K562 (cell line): ENCODE measurements around the gene FCHO2. TPM values are rescaled to one million over a fixed set of nuclear protein-coding genes. Genes with fewer than 3 reads are reported as not detected.

ENCODE experiments used
- ATAC-seq: fragments of 200-7000 bp; cut with Tn5 transposase; 3 replicates; pipeline ENCODE4 v1.9.1; 2020; ENCODE audit warnings: moderate library complexity
- BruUV-seq: library from RNA; stranded (reverse); fragments of 400-500 nt; replicated peaks from 2 replicates; lab custom pipeline; 2021; lab: Mats Ljungman, UMichigan
- CTCF ChIA-PET: fragments of 300-600 bp; formaldehyde crosslinking; extraction: SDS; loops from one replicate; lab custom pipeline; 2021; ENCODE audit warnings: low intra/inter-chr PET ratio; lab: Yijun Ruan, JAX
- POLR2A ChIA-PET: fragments of 300-600, 350-650 bp; sonication (Branson Sonifier 250); formaldehyde crosslinking; extraction: SDS; loops from one replicate; lab custom pipeline; 2021; ENCODE audit warnings: antibody characterized with exemption, inconsistent platforms; lab: Yijun Ruan, JAX
- DNase-seq, 4 experiments: peaks; one replicate each; pipeline versions ENCODE4 v3.0.0 to v3.0.0-alpha.2; 2011 to 2018; ENCODE audit warnings: low spot score in 3 of 4, mixed read lengths in 3 of 4; ENCODE audit errors: extremely low read depth in 1 of 4
- FAIRE-seq: peaks from 2 replicates; lab custom pipeline; 2011; peaks lifted over from hg19 to GRCh38; lab: Jason Lieb, UNC
- H2AFZ ChIP-seq: 2 replicates; pipeline ENCODE4 v1.6.0; 2011; ENCODE audit warnings: low read depth, low read length, control low read depth, inconsistent platforms
- H3K27ac ChIP-seq: fragments of 200-600 bp; 3 replicates; pipeline ENCODE4 v1.8.0; 2011; ENCODE audit warnings: low read depth, mild to moderate bottlenecking, control low read depth, inconsistent platforms, low read length, moderate library complexity, mixed read lengths; ENCODE audit errors: extremely low read depth
- H3K27me3 ChIP-seq, 2 experiments: fragments of 300-600 bp in 1 of 2; 2 replicates in 1 of 2; 3 replicates in 1 of 2; pipeline versions ENCODE4 v1.6.0 to v1.8.0; 2011; ENCODE audit warnings: inconsistent platforms in 2 of 2, low read length in 2 of 2, mild to moderate bottlenecking in 1 of 2, mixed read lengths in 1 of 2, moderate library complexity in 1 of 2; ENCODE audit not compliant: control insufficient read depth in 2 of 2, insufficient read depth in 2 of 2
- H3K36me3 ChIP-seq: fragments of 300-600 bp; 3 replicates; pipeline ENCODE4 v1.8.0; 2011; ENCODE audit warnings: mild to moderate bottlenecking, low read length, inconsistent platforms; ENCODE audit not compliant: control insufficient read depth, insufficient read depth
- H3K4me1 ChIP-seq, 2 experiments: fragments of 200-600 bp in 1 of 2; replicated peaks in 1 of 2; 2 replicates in 1 of 2; 3 replicates in 1 of 2; pipeline versions ENCODE4 v1.5.1 to v1.8.0; 2011; ENCODE audit warnings: inconsistent platforms in 2 of 2, low read length in 2 of 2, mild to moderate bottlenecking in 1 of 2, mixed read lengths in 1 of 2, moderate library complexity in 1 of 2; ENCODE audit not compliant: control insufficient read depth in 2 of 2, insufficient read depth in 2 of 2
- H3K4me2 ChIP-seq: 2 replicates; pipeline ENCODE4 v1.6.1; 2011; ENCODE audit warnings: low read length, control low read depth, inconsistent platforms, mixed read lengths; ENCODE audit not compliant: insufficient read depth
- H3K4me3 ChIP-seq: fragments of 200-600 bp; sonication (generic), shearing (Covaris generic); 2 replicates; pipeline ENCODE4 v1.5.1; 2016; ENCODE audit warnings: control low read depth, inconsistent platforms
- H3K79me2 ChIP-seq: fragments of 200-600 bp; 3 replicates; pipeline ENCODE4 v1.8.0; 2011; ENCODE audit warnings: low read length, inconsistent platforms; ENCODE audit not compliant: control insufficient read depth, insufficient read depth
- H3K9ac ChIP-seq, 2 experiments: 2 replicates each; pipeline versions ENCODE4 v1.6.0 to v1.6.1; 2011; ENCODE audit warnings: low read depth in 2 of 2, low read length in 2 of 2, control low read depth in 1 of 2, inconsistent platforms in 1 of 2, mild to moderate bottlenecking in 1 of 2, mixed read lengths in 1 of 2; ENCODE audit not compliant: insufficient read depth in 1 of 2
- H3K9me1 ChIP-seq: one replicate; pipeline ENCODE4 v1.6.0; 2011; ENCODE audit warnings: inconsistent platforms, mild to moderate bottlenecking, low read length, moderate library complexity; ENCODE audit not compliant: control insufficient read depth, insufficient read depth
- H3K9me3 ChIP-seq: replicated peaks from 2 replicates; pipeline ENCODE4 v1.5.1; 2011; ENCODE audit warnings: low read depth, low read length, inconsistent platforms; ENCODE audit not compliant: control insufficient read depth, insufficient read depth
- H4K20me1 ChIP-seq: replicated peaks from 2 replicates; pipeline ENCODE4 v1.6.1; 2011; ENCODE audit warnings: low read length, inconsistent platforms, mixed read lengths; ENCODE audit not compliant: control insufficient read depth, insufficient read depth
- ATF2 ChIP-seq: sonication (generic); formaldehyde crosslinking; IDR thresholded peaks from 2 replicates; pipeline ENCODE4 v1.8.1; 2022; ENCODE audit warnings: missing genetic modification reagents
- CCNT2 ChIP-seq: IDR thresholded peaks from 2 replicates; pipeline ENCODE4 v1.6.1; 2011; ENCODE audit warnings: borderline replicate concordance, low read depth, mild to moderate bottlenecking, moderate library complexity, mixed read lengths, low read length; ENCODE audit not compliant: insufficient read length; ENCODE audit errors: extremely low read depth
- ETS1 ChIP-seq: conservative IDR thresholded peaks from 2 replicates; pipeline ENCODE4 v1.6.1; 2011; ENCODE audit warnings: low read depth, mild to moderate bottlenecking, low read length; ENCODE audit not compliant: control insufficient read depth
- FOXK2 ChIP-seq, 2 experiments: fragments of 450-650 bp; IDR thresholded peaks in 1 of 2; conservative IDR thresholded peaks in 1 of 2; 2 replicates each; pipeline ENCODE4 v1.6.1; 2016; ENCODE audit warnings: low read depth in 2 of 2, mild to moderate bottlenecking in 1 of 2
- RCOR1 ChIP-seq, 2 experiments: IDR thresholded peaks; 2 replicates each; pipeline ENCODE4 v1.6.1; 2012; ENCODE audit warnings: low read depth in 2 of 2, low read length in 2 of 2, borderline replicate concordance in 1 of 2, improper control_type of control experiment in 1 of 2
- SIN3B ChIP-seq: fragments of 450-650 bp; IDR thresholded peaks from 2 replicates; pipeline ENCODE4 v1.6.1; 2017; ENCODE audit warnings: low read depth, mild to moderate bottlenecking, moderate library complexity
- SMAD4 ChIP-seq: fragments of 250-450 bp; sonication (Bioruptor Pico); conservative IDR thresholded peaks from 2 replicates; pipeline ENCODE4 v1.8.0; 2021; ENCODE audit warnings: inconsistent platforms, mild to moderate bottlenecking, moderate library complexity
- TRIM28 ChIP-seq: fragments of 450-650 bp; IDR thresholded peaks from 2 replicates; pipeline ENCODE4 v1.6.1; 2017
- ZNF184 ChIP-seq: sonication (generic); formaldehyde crosslinking; IDR thresholded peaks from 2 replicates; pipeline ENCODE4 v1.5.0; 2020; ENCODE audit warnings: missing genetic modification reagents
- ZNF24 ChIP-seq: fragments of 450-650 bp; IDR thresholded peaks from 2 replicates; pipeline ENCODE4 v1.6.1; 2016
- WGBS: fragments of 100-300 bp; shearing (Covaris generic); methylation state at CpG from one replicate; pipeline ENCODE4 v1.1.6; 2016; ENCODE audit warnings: low coverage, mixed read lengths; ENCODE audit not compliant: insufficient coverage; ENCODE audit errors: missing lambda C conversion rate; 5-methylcytosine and 5-hydroxymethylcytosine counted together
- in situ Hi-C: fragments of 300-500 bp; cut with MboI; formaldehyde crosslinking; loops from 4 replicates; pipeline ENCODE4 v1.15.0; 2018; ENCODE audit warnings: inconsistent platforms, mixed read lengths
- intact Hi-C: fragments of 100-400 bp; cut with micrococcal nuclease; formaldehyde crosslinking; loops from 2 replicates; pipeline ENCODE4 v1.14.2; 2022
- polyA plus RNA-seq, 8 experiments: library from polyadenylated mRNA; depleted of rRNA in 4 of 8; stranded (reverse) in 5 of 8; unstranded in 3 of 8; fragments of >200 nt; fragmentation: Nextera tagmentation in 2 of 8; fragmentation: Illumina TruSeq in 1 of 8; extraction: Ambion mirVana in 2 of 8; extraction: Trizol in 1 of 8; gene quantifications; 2 replicates each; pipeline versions ENCODE4 v1.2.1 to v1.2.3, GENCODE V29; 2011 to 2014; ENCODE audit warnings: inconsistent platforms in 1 of 8, missing spikeins in 1 of 8
- total RNA-seq, 7 experiments: library from RNA; depleted of rRNA in 6 of 7; stranded (reverse); fragments of >200 nt in 6 of 7; fragmentation: Illumina TruSeq in 2 of 7; extraction: Trizol in 2 of 7; gene quantifications; 2 replicates each; pipeline versions ENCODE4 v1.2.1 to v1.2.3, GENCODE V29; 2011 to 2021; ENCODE audit warnings: low replicate concordance in 1 of 7

FCHO2 gene
- total and polyA plus RNA-seq, 9 of the 15 experiments (the other 6 are each of a cell fraction or from before 2014, with no cell fraction given), result 4.4 to 13.4 (median 8.3) TPM

GRCh38 chr5:72956324-72957140, 691 bp downstream of the FCHO2 start:
- Histone ChIP-seq H3K9ac (peak overlapping the region; percentile 94), H2AFZ (peak overlapping the region; percentile 84), H3K4me3 (peak overlapping the region; percentile 77), H3K79me2 (peaks cover 74% of the 10 kb centered on the region), H3K4me1 (peaks cover 19 to 28% of the 10 kb centered on the region in 2 experiments), H3K36me3 (peaks cover 4% of the 10 kb centered on the region; the same call in 2 of the 3 replicates), H3K27ac (peak overlapping the region; percentile 96), H3K9me1 (no peaks in the 10 kb centered on the region), H3K27me3 (no peaks in the 10 kb centered on the region), H3K4me2 (peak overlapping the region; percentile 95), H4K20me1 (no peaks in the 10 kb centered on the region), H3K9me3 (no peaks in the 10 kb centered on the region)
- POLR2A ChIA-PET, result interaction anchor here (0.5 to 1.3 kb wide), 4 partner anchors 11 to 158 kb away, joined by 3 to 5 read pairs (median 4); partner anchors contain the start of gene TNPO1
- WGBS, result under 1% methylated on average over 31 of the region's 51 CpGs
- peak; percentile 61 to 76 (median 66) for DNase-seq
- peak; percentile 73 for FAIRE-seq
- intact Hi-C loops, result no loop called here
- in situ Hi-C loops, result no loop called here
- CTCF ChIA-PET, result no interaction called here
- no TSS peak for BruUV-seq
- peak; percentile 53 for ATAC-seq
- 0 out of 2 replicates have a peak, but pooled peaks have one; percentile 16 for TF ChIP-seq SIN3B
- 0 out of 2 replicates have a peak, but pooled peaks have one; percentile 27 for TF ChIP-seq ETS1
- no peak for TF ChIP-seq ZNF184 (CRISPR knock-in tag)
- no peak for TF ChIP-seq TRIM28
- TF ChIP-seq ATF2 (CRISPR knock-in tag), result no peak
- TF ChIP-seq ZNF24, result no peak
- peak in 1 of 2 experiments; percentile 36; a peak in 3 of 4 replicates for TF ChIP-seq FOXK2 (conservative IDR thresholded peaks at IDR 0.05 in 1 of 2, IDR thresholded peaks at IDR 0.05 in 1 of 2; ENCODE audit: low read depth in 2 of 2)
- TF ChIP-seq CCNT2, result peak; percentile 29
- peak in 1 of 2 experiments; percentile 34; a peak in 1 of 4 replicates for TF ChIP-seq RCOR1 (IDR thresholded peaks at IDR 0.05; ENCODE audit: borderline replicate concordance in 1 of 2, low read depth in 2 of 2, low read length in 2 of 2)
- no peak for TF ChIP-seq SMAD4
